ENCODE results near the gene JADE1. TPM values are rescaled to one million over a fixed set of nuclear protein-coding genes. Genes with fewer than 3 reads are reported as not detected.

JADE1 gene
- total RNA-seq, 1 experiment from 2014 or later = 192 TPM

GRCh38 chr4:128819082-128819742, 9.7 kb downstream of the JADE1 start:
- no peak overlapping the region for H4K5ac ChIP-seq (ENCODE audit: insufficient read length, low read depth, low read length)
- Mint-ChIP-seq H3K27me3 (ENCODE audit: low read depth) (no peaks in the 10 kb centered on the region), H3K4me1 (peaks cover 70 to 77% of the 10 kb centered on the region in 2 experiments), H3K36me3 (ENCODE audit: insufficient read depth in 1 of 3, low read depth in 3 of 3) (peaks cover 28 to 54% (median 34%) of the 10 kb centered on the region in 3 experiments), H3K27ac (peak overlapping the region; percentile 27 to 90 (median 88); a peak in 6 of 7 replicates), H3K4me3 (peak overlapping the region in 1 of 2 experiments; percentile 56; a peak in 3 of 5 replicates), H3K9me3 (no peaks in the 10 kb centered on the region)
- H2BK5ac ChIP-seq (ENCODE audit: insufficient read length, low read length) = no peak overlapping the region
- peak overlapping the region; percentile 19 for H3K4me2 ChIP-seq (ENCODE audit: insufficient read depth, insufficient read length, low read length)
- H3K18ac ChIP-seq (ENCODE audit: insufficient read length, low read depth, low read length) = no peak overlapping the region
- no peak for TF ChIP-seq CTCF (conservative IDR thresholded peaks at IDR 0.05)
- no peak overlapping the region for H2BK120ac ChIP-seq (ENCODE audit: low read depth, low read length, poor library complexity, severe bottlenecking)
- H3K23me2 ChIP-seq (ENCODE audit: insufficient read length, low read depth, low read length, poor library complexity, severe bottlenecking) = no peaks in the 10 kb centered on the region
- no CpG with 5 or more reads among the region's 6 CpGs for WGBS (ENCODE audit: extremely low coverage, insufficient read length, low lambda C conversion rate)
- no peak overlapping the region for H3K23ac ChIP-seq (ENCODE audit: insufficient read length, low read depth, low read length)
- H3K4ac ChIP-seq (ENCODE audit: low read depth, low read length) = no peak overlapping the region
- H3T11ph ChIP-seq (ENCODE audit: low read length) = no peak overlapping the region
- no peak overlapping the region for H4K91ac ChIP-seq (ENCODE audit: insufficient read length, low read depth, low read length)
- no peak overlapping the region for H4K8ac ChIP-seq (replicated peaks; ENCODE audit: insufficient read length, low read depth, low read length)
- H2BK15ac ChIP-seq (ENCODE audit: low read depth, low read length) = no peak overlapping the region
- H3K27ac ChIP-seq (ENCODE audit: insufficient read length, low read depth, low read length) = no peak overlapping the region
- H3K9ac ChIP-seq (ENCODE audit: extremely low read depth, insufficient read length, low read length) = no peak overlapping the region
- H4K20me1 ChIP-seq (ENCODE audit: control insufficient read depth, insufficient read depth, insufficient read length) = no peaks in the 10 kb centered on the region
- no peaks in the 10 kb centered on the region for H3K9me3 ChIP-seq (ENCODE audit: control insufficient read depth, low read depth, low read length)
- peaks cover 3% of the 10 kb centered on the region for H3K79me1 ChIP-seq (ENCODE audit: insufficient read depth, low read depth, low read length, poor library complexity, severe bottlenecking)
- no peak overlapping the region for H2AFZ ChIP-seq (ENCODE audit: low read length)
- no peak overlapping the region for H3K56ac ChIP-seq (ENCODE audit: insufficient read length, low read depth, low read length)
- H3K14ac ChIP-seq (ENCODE audit: insufficient read depth, low read length) = no peak overlapping the region
- H2BK20ac ChIP-seq (ENCODE audit: low read depth, low read length, poor library complexity, severe bottlenecking) = no peak overlapping the region
- H3K79me2 ChIP-seq (ENCODE audit: insufficient read depth, low read length) = peaks cover 83% of the 10 kb centered on the region
- no peak overlapping the region for H2BK12ac ChIP-seq (ENCODE audit: insufficient read length, low read depth, low read length)
- no peak for DNase-seq
- no peaks in the 10 kb centered on the region for H3K27me3 ChIP-seq (ENCODE audit: insufficient read depth, low read length)
- no peak overlapping the region for H2AK5ac ChIP-seq (ENCODE audit: insufficient read length, low read length)
- peaks cover 6% of the 10 kb centered on the region for H3K4me1 ChIP-seq (ENCODE audit: insufficient read depth, low read length)

Measured in H9 (cell line).